ENCODE data around the gene PBRM1. TPM values are rescaled to one million over a fixed set of nuclear protein-coding genes. Genes with fewer than 3 reads are reported as not detected.

Gene PBRM1
- total and polyA plus RNA-seq, 2 of the 8 experiments (the other 6 are each of a cell fraction or from before 2014, with no cell fraction given), result 19.3 to 65.8 TPM

DNA sequence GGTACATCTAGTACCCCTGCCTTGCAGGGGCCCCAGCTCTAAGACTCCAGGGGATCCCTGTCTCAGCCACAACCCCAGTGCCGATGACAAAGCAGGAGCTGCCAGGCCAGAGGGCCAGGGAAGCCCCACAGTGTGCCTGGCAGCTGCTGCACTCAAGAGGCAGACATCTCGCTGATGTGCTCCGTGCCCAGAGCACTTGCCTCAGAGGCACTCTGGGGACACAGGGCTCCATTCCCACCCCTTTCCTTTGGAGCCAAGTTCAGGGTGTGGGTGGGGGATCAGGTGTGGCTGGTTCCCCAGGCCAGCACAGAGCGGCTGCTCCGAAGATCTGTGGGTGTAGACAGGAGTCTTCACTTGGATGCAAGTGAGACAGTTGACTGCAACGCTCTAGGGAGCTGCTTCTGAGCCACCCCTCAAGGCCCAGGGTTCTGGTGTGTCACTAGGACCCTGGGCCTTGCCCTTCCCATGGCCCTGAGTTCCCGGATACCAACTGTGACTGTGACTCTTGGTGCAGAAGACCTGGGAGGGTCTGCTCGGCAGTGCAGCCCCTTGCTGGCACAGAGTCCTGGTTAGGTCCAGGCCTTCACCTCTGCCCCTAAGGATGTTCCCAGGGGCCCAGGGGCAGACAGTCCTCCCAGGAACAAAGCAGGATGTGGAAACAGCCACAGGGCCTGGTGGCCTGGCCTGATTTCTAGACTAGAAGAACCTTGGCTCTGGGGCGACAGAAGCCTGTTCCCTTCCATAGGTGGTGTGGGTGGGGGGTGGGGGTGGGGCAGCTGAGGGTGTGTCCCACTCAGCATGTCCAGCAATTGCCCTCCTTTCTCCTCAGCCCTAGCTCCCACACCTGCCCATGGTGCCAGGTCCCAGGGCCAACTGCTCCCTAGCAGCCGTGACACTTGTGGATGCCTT is 154.5 kb downstream of the PBRM1 start:
- H3K4me1 ChIP-seq (replicated peaks in 1 of 4; ENCODE audit: control insufficient read depth in 3 of 4, insufficient read depth in 4 of 4, low read length in 3 of 4), result peaks cover 0 to 22% (median 13%) of the 10 kb centered on the region in 4 experiments; a peak in 6 of 7 replicates
- ChIA-PET CTCF (ENCODE audit: partially characterized antibody) (no interaction called here), POLR2A (ENCODE audit: partially characterized antibody) (interaction anchor here (2.1 to 3.0 kb wide), 3 partner anchors 10 to 15 kb away, joined by 5 to 25 read pairs (median 6); no protein-coding TSS in a partner anchor)
- H2BK20ac ChIP-seq (ENCODE audit: low read length), result no peak overlapping the region
- no peaks in the 10 kb centered on the region for H3K9me3 ChIP-seq (ENCODE audit: insufficient read depth in 2 of 2, low read depth in 1 of 2, low read length in 1 of 2)
- H2BK12ac ChIP-seq (ENCODE audit: low read depth, low read length), result 0 out of 2 replicates have a peak overlapping the region, but pooled peaks have one; percentile 39
- H4K8ac ChIP-seq (ENCODE audit: extremely low read depth, insufficient read depth, low read length), result peak overlapping the region; percentile 80
- H4K20me1 ChIP-seq (replicated peaks in 1 of 2; ENCODE audit: control insufficient read depth in 1 of 2, insufficient read depth in 2 of 2, low read length in 2 of 2), result peaks cover 17 to 36% of the 10 kb centered on the region in 2 experiments
- no peak for FAIRE-seq
- H3K56ac ChIP-seq (replicated peaks; ENCODE audit: insufficient read length, low read depth, low read length), result no peak overlapping the region
- H2AFZ ChIP-seq (ENCODE audit: low read length), result no peak overlapping the region
- H2BK120ac ChIP-seq (replicated peaks; ENCODE audit: low read depth, low read length), result no peak overlapping the region
- TF ChIP-seq TAF7 (optimal IDR thresholded peaks at IDR 0.05; ENCODE audit: borderline replicate concordance, low read depth, low read length), result no peak
- no peak for TF ChIP-seq TEAD4 (IDR thresholded peaks at IDR 0.05; ENCODE audit: low read depth, low read length)
- no peak overlapping the region for H3K18ac ChIP-seq (ENCODE audit: extremely low read depth, low read length)
- H3K27me3 ChIP-seq (replicated peaks in 1 of 4; ENCODE audit: control insufficient read depth in 3 of 4, extremely low read depth in 1 of 4, insufficient read depth in 3 of 4, low read length in 3 of 4), result no peaks in the 10 kb centered on the region
- DNase-seq (ENCODE audit: low read depth in 1 of 2, low spot score in 2 of 2), result no peak
- no peak overlapping the region for H3K14ac ChIP-seq (ENCODE audit: insufficient read length)
- H3K4me2 ChIP-seq (ENCODE audit: insufficient read depth in 1 of 2, low read depth in 2 of 2, low read length in 2 of 2), result peak overlapping the region; percentile 89; a peak in 3 of 4 replicates
- H4K91ac ChIP-seq (replicated peaks; ENCODE audit: insufficient read length, low read length), result no peak overlapping the region
- H3K23me2 ChIP-seq (ENCODE audit: low read depth, low read length), result peaks cover 13% of the 10 kb centered on the region; the same call in 1 of the 2 replicates
- no peak overlapping the region; a peak in 1 of 7 replicates for H3K9ac ChIP-seq (replicated peaks in 1 of 4; ENCODE audit: extremely low read depth in 1 of 4, low read depth in 3 of 4, low read length in 3 of 4)
- no peak overlapping the region for H2AK5ac ChIP-seq (ENCODE audit: low read depth, low read length)
- no peak overlapping the region for H3K4me3 ChIP-seq (ENCODE audit: extremely low read depth in 1 of 4, insufficient read depth in 2 of 4, low read depth in 3 of 4, low read length in 4 of 4)
- peak overlapping the region; percentile 60 for H2BK5ac ChIP-seq (ENCODE audit: low read depth, low read length)
- H2BK15ac ChIP-seq (ENCODE audit: low read length), result no peak overlapping the region
- H3K79me1 ChIP-seq (ENCODE audit: low read depth, low read length), result peaks cover 33% of the 10 kb centered on the region
- H3K27ac ChIP-seq (ENCODE audit: low read depth, low read length), result no peak overlapping the region
- WGBS, 2 experiments (ENCODE audit: extremely low coverage in 1 of 2, insufficient coverage in 1 of 2, insufficient read length in 1 of 2, insufficient replicate concordance in 2 of 2, low coverage in 1 of 2, low lambda C conversion rate in 2 of 2, missing lambda C conversion rate in 1 of 2), result 88% methylated on average over 10 of the region's 10 CpGs; no CpG with 5 or more reads in 1 of the 2 experiments
- peaks cover 0 to 36% of the 10 kb centered on the region in 2 experiments; a peak in 2 of 4 replicates for H3K79me2 ChIP-seq (ENCODE audit: control insufficient read depth in 1 of 2, insufficient read depth in 2 of 2, low read length in 2 of 2)
- H4K5ac ChIP-seq (ENCODE audit: insufficient read length, low read depth, low read length), result peak overlapping the region; percentile 7
- H3K4ac ChIP-seq (replicated peaks; ENCODE audit: insufficient read length, low read depth, low read length), result no peak overlapping the region
- H3K36me3 ChIP-seq (ENCODE audit: control insufficient read depth in 2 of 4, insufficient read depth in 4 of 4, low read length in 3 of 4), result peaks cover 23 to 37% (median 29%) of the 10 kb centered on the region in 4 experiments
- H3K23ac ChIP-seq (ENCODE audit: insufficient read length), result no peak overlapping the region

All from H1 (cell line).